ENCODE data around the gene RSPH1. TPM values are rescaled to one million over a fixed set of nuclear protein-coding genes. Genes with fewer than 3 reads are reported as not detected.

RSPH1 gene
- polyA plus RNA-seq, 4 donors: 10.5 to 15.5 (median 12.8) TPM

GRCh38 chr21:42468491-42469131, 27.4 kb downstream of the RSPH1 start:
- no peak for DNase-seq (ENCODE audit: low read depth in 4 of 4, low spot score in 2 of 4)

DNA sequence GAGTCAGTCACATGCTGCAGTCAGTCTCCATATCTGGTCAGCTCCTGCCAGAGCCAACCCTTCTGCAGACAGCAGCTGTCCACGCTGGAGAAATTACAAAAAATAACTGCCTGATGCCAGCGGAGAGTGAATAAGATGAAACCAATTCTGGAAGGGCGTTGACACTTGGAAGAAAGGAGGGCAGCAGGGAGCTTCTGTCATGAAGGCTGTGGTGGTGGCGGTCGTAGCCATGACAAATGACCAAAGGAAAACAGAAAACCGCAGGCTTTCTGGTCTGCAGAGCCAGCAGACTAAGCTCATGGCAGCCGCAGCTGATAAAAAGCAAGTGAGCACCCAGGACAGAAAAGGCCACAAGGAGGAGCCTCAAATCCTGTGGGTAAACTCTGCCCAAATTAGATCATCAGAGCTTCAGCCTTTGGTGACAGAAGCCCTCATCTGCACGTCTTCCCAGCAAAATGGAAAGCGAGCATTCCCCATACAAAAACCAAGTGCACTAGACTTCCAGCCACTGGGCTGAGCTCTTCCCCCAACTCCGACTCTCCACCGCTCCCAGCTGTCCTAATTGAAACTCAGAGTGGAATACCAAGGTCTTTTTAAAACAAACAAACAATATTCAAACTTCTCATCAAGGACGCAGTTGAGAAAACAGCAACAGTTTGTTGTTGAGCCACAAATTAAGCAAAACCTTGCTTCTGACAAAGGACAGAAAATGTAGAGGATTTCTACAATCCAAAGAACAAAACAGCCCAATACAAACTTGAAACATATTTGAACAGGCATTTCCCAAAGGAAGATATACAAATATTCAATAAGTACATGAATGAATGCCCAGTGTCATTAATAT, 28.7 kb downstream of the RSPH1 start:
- DNase-seq (ENCODE audit: low read depth in 4 of 4, low spot score in 2 of 4): no peak

DNA sequence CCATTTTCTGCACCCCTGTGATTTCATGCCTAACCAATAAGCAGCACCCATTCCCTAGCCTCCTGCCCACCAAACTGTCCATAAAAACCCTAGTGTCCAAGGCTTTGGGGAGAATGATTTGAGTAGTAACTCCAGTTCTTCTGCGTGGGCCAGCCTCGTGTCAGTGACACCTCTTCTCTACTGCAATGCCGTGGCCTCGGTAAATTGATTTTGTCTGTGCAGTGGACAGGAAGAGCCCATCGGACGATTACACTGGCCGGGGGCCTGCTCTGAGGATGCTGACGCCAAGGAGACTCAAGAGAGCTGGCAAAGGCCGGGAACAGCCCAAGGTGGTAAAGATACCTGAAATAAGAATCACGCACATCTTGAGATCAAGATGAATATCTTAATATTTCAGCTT, 29.3 kb downstream of the RSPH1 start:
- no peak for DNase-seq (ENCODE audit: low read depth in 4 of 4, low spot score in 2 of 4)

GRCh38 chr21:42465803-42466127, 30.3 kb downstream of the RSPH1 start:
- no peak for DNase-seq (ENCODE audit: low read depth in 4 of 4, low spot score in 2 of 4)

DNA sequence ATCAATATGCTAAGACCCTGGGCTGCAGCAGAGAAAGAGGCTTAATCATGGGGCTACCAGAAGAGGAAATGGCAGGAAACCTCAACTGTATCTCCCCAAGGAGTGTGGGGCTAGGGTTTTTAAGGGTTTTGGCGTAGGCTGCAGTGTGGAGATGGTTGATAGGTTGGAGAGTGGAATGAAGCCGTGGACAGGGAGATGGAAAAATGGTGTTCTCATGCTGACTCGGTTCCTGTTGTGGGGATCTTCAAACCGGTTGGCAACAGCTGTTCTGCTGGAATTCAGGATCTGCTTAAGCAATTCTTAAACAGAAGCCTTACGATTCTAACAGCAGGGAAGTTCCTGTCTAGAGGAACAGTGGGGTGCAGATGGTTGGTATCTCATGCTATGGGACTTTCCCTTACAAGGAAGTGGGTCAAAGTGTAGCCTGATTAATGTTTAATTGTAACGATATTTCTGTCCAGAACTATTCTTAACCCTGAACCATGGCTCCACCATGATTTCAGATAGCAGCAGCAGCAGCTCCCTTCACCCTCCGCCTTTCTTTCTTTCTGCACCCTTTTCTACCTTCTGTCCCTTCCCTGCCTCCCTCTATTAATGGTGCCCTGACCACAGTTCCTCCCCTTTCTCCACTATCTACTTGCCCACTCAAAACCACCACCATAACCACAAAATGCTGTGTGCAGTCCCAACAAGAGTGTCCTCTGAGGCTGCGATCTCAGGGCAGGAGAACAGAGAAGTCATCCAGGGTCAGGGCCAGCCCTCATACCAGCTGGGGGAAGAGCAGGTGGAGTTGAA, 30.8 kb downstream of the RSPH1 start:
- DNase-seq (ENCODE audit: low read depth in 4 of 4, low spot score in 2 of 4): no peak

DNA sequence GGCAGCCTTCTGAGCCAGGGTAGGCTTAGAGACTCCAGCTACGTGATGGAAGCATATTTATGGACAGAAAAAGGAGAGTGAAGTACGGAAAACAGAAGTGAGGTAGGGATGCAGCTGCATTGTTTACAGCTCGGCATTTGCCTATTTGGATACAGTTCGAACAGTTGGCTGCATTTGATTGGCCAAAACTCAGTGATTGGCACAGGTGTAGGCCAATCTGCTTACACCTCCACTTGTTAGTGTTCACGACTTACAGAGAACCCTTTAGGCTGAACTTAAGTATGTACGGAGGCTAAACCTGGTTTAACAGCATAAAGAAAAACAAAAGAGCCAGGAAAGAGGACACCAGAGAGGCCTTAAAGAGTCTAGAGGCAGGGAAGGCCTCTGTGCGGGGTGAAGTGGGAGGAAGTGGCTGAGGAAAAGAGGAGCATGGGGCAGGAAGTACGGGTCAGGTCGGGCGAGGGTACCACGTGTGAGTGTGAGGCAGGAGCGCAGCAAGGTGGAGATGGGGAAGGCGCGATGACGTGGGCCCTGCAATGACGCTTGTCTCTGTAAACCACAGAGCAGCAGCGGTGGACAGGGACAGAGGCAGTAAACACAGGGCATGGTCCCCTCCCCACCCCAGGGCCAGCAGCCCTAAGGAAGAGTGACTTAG, 32.0 kb downstream of the RSPH1 start:
- DNase-seq (ENCODE audit: low read depth in 4 of 4, low spot score in 2 of 4): no peak

DNA sequence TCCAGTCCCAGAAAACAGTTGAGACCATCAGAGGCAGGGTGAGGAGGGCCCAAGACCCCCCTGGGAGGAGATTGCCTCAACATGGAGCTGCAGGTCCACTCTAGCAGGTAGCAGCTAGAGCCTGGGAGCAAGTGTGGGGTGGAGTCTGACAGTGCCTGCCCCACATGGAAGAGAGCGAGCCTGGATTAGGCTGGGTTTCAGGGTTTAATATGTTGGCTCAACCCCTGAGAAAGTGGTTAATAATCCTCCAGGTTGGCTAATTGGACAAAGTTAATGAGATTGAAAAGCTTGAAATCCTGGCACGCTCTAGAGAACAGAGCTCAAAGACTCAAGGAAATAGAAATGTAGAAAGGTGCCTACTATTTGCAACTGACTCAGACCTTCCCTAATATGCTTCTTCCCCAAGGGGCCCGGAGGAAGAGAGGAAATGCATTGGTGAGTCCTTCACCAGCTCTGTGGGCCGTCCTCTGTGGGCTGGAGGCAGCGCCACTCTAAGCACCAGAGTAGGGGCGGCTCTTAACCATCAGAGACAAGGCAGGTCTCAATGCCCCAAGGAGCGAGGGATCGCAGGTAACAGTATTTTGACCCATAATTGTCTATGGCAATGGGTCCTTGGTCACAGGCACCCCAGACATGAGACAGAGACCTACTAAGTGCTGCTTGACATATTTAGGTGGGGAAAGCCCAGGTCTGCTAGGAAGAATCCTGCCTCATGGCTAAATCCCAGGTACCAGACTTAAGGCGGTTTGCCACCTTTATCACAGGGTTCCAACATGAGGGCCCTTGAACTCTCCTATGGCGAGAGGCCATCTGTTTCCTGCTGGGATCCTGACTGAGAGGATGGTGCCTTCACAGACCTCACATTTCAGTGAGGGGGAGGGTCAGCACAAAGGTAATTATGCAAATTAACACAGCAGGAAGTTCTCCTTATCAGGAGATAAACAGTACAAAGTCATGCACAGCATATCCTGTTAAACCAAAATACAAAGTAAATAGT, 33.8 kb downstream of the RSPH1 start:
- peak in 1 of 4 donors; percentile 67 for DNase-seq (ENCODE audit: low read depth in 4 of 4, low spot score in 2 of 4)

- no peak for DNase-seq (ENCODE audit: low read depth in 4 of 4, low spot score in 2 of 4)
These were observed 34.9 kb downstream of the RSPH1 start for GRCh38 chr21:42461185-42461520.

DNA sequence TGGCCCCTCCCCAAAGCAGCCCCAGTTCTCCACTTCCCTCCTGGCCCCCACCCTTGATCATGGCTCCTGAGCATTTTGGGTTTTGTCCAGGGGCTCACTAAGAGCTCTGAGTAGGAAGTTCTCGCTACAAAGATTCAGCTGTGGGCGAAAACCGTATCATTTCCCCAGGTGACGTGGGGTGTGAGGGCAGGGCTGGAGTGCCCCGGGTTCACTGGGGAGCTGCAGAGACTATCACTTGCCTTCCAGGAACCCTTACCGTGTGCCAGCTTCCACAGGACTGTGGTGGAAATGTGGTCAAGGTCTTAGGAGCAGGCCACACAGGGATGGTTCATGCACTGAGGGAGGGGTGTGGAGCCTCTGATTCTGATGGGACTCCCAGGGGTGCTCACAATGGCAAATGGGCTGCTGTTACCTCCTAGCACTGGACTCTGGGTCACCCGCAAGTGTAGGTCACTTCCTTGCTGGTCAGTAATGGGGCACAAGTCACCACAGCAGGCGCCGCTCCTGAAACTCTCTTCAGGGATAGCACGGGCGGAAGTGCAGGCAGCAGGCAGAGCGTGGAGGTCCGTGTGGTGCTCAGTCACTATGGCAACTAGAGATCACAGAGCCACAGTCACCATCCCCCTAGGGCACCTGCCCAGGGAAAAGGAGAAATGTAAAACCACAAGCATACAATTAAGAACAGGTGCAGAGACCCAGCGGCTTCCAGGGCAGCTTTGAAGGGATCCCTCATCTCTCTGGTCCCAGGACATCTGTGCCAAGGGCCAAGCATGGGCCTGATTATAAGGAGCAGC, 35.4 kb downstream of the RSPH1 start:
- no peak for DNase-seq (ENCODE audit: low read depth in 4 of 4, low spot score in 2 of 4)

DNA sequence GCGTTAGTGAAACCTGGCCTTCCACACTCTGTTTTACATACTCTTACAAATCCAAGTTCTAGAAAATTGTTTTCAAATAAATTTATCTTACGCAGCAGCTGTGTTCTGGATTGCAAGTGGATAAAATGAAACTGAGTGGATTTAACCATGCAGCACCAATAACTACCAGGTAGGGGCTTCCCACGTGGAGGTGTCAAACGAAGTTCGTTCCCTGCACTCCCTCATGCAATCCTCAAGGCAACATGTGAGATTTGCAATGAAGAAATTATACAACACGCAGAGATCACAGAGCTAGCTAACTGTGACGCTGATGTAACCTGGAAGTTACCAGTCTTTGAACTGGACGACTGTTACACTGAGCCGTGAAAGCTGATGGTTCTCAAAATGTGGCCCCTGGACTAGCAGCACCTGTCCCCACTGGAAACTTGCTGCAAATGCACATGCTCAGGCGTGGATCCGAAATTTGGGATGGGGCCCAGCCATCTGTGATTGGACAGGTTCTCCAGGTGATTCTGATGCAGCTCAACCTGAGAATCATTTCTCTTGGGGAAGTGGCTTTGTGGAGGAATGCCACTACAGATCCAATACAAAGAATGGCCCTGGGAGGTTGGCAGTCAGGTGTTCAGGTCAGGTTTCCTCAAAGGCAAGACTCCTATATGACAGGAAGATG, 36.3 kb downstream of the RSPH1 start:
- DNase-seq (ENCODE audit: low read depth in 4 of 4, low spot score in 2 of 4): no peak

GRCh38 chr21:42459082-42459460, 37.0 kb downstream of the RSPH1 start:
- no peak for DNase-seq (ENCODE audit: low read depth in 4 of 4, low spot score in 2 of 4)

- no peak for DNase-seq (ENCODE audit: low read depth in 4 of 4, low spot score in 2 of 4)
These were observed 39.6 kb downstream of the RSPH1 start for GRCh38 chr21:42456457-42456856.

DNA sequence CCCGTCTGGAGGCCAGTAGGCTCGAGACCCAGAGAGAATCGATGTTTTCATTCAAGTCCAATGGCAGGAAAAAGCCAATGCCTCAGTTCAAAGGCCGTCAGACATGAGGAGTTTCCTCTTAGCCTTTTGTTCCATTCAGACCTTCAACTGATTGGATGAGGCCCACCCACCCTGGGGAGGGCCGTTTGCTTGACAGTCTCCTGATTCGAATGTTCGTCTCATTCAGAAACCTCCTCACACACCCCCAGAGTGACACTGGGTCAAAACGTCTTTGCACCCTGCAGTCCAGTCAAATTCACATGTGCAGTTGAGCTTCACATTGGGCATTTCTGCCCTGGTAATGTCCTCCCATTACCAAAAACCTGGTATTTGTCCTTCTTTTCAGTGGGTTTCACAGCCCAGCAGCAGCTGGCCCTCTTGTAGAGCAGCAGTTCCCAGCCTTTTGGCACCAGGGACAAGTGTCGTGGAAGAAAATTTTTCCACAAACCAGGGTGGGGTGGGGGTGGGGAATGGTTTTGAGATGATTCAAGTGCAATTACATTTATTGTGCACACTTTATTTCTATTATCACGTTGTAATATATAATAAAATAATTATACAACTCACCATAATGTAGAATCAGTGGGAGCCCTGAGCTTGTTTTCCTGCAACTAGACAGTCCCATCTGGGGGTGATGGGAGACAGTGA, 40.1 kb downstream of the RSPH1 start:
- DNase-seq (ENCODE audit: low read depth in 4 of 4, low spot score in 2 of 4): no peak

DNA sequence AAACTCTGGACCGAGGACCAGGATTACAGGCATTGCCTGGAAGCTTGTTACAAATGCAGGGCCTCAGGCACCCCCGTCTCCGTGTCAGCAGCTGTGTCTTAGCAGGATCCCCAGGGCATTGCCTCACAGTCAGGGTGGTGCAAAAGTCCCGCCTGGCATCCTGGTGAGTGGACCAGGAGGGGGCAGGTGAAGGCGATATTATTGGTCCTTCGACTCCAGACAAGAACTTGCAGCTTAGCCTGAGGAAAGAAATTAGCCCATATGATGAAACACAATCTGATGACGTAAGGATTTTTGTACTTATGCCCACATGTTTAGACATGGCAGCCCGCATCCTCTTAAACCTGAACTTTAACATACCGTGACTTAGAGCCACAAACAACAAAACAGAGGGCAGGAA, 40.8 kb downstream of the RSPH1 start:
- no peak for DNase-seq (ENCODE audit: low read depth in 4 of 4, low spot score in 2 of 4)

- no peak for DNase-seq (ENCODE audit: low read depth in 4 of 4, low spot score in 2 of 4)
These were observed 41.2 kb downstream of the RSPH1 start for GRCh38 chr21:42454786-42455185.

DNA sequence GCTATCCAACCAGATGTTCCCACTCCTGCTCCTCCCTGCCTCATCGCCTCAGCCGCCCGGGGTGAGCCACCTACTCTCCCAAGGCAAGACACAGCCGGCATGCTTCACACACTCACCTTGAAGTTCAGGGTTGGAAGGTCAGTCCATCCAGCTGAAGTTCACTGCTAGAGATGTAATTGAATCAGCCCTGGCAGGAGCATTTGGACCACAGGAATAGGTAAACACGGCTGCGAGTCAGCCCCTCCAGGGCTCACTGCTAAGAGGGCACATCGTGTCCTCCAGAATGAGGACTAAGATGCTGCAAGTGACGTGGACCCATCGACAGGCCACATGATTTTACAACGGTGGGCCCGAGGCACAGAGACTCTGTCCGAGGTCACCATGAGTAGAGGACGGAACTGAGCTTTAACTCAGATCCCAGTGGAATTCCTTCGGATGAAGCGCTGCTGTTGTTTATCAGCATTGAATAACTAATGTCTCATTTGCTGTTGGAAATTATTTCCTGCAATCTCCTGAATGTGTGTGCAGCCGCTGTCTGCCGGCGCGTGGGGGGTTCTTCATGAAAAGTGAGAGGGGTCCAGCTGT, 41.9 kb downstream of the RSPH1 start:
- DNase-seq (ENCODE audit: low read depth in 4 of 4, low spot score in 2 of 4): no peak

- no peak for DNase-seq (ENCODE audit: low read depth in 4 of 4, low spot score in 2 of 4)
These were observed 42.6 kb downstream of the RSPH1 start for GRCh38 chr21:42453224-42453985.
